Upper lobe of left lung (tissue), 4 donors: ENCODE measurements around the gene MC2R.

Source experiments
- EP300 ChIP-seq, 4 donors: sonication (generic); formaldehyde crosslinking; IDR thresholded peaks; one replicate each; pipeline ENCODE4 v1.5.1; 2017; ENCODE audit warnings: antibody characterized with exemption in 4 of 4, control low read depth in 2 of 4
- POLR2A ChIP-seq, 4 donors: fragments of 450-650 bp; IDR thresholded peaks; one replicate each; pipeline ENCODE4 v1.5.1; 2016 to 2017; ENCODE audit warnings: antibody characterized with exemption in 4 of 4, mild to moderate bottlenecking in 2 of 4
- POLR2AphosphoS5 ChIP-seq, 2 donors: sonication (generic); formaldehyde crosslinking; IDR thresholded peaks; one replicate each; pipeline ENCODE4 v1.5.1; 2017; ENCODE audit warnings: antibody characterized with exemption in 2 of 2
- TF ChIP-seq, protein P1 (sequence below), 6 experiments: fragments of 450-650 bp in 4 of 6; fragments of 200-600 bp in 2 of 6; sonication (generic) in 2 of 6; IDR thresholded peaks; one replicate each; pipeline ENCODE4 v1.5.1; 2016 to 2019; ENCODE audit warnings: antibody characterized with exemption in 6 of 6

GRCh38 chr18:13877157-13877556, 38.2 kb downstream of the MC2R start:
- TF ChIP-seq, protein P1, sequence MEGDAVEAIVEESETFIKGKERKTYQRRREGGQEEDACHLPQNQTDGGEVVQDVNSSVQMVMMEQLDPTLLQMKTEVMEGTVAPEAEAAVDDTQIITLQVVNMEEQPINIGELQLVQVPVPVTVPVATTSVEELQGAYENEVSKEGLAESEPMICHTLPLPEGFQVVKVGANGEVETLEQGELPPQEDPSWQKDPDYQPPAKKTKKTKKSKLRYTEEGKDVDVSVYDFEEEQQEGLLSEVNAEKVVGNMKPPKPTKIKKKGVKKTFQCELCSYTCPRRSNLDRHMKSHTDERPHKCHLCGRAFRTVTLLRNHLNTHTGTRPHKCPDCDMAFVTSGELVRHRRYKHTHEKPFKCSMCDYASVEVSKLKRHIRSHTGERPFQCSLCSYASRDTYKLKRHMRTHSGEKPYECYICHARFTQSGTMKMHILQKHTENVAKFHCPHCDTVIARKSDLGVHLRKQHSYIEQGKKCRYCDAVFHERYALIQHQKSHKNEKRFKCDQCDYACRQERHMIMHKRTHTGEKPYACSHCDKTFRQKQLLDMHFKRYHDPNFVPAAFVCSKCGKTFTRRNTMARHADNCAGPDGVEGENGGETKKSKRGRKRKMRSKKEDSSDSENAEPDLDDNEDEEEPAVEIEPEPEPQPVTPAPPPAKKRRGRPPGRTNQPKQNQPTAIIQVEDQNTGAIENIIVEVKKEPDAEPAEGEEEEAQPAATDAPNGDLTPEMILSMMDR (IDR thresholded peaks at IDR 0.05), result no peak
- TF ChIP-seq POLR2A (IDR thresholded peaks at IDR 0.05) (no peak), POLR2AphosphoS5 (IDR thresholded peaks at IDR 0.05) (no peak), EP300 (IDR thresholded peaks at IDR 0.05) (no peak)
